Activated T-cell treated with anti-CD3 and anti-CD28 coated beads for 4 hours (primary cell): Measurements from ENCODE around the gene DNMBP.
"Not testable (repeated sequence)": the region's sequence is repeated elsewhere in the genome, so short reads cannot be mapped to it uniquely, and the experiment has no call there.

ENCODE experiments used
- DNase-seq: peaks from one replicate; pipeline ENCODE4 v3.0.0-alpha.2; 2020

The DNMBP gene

DNA sequence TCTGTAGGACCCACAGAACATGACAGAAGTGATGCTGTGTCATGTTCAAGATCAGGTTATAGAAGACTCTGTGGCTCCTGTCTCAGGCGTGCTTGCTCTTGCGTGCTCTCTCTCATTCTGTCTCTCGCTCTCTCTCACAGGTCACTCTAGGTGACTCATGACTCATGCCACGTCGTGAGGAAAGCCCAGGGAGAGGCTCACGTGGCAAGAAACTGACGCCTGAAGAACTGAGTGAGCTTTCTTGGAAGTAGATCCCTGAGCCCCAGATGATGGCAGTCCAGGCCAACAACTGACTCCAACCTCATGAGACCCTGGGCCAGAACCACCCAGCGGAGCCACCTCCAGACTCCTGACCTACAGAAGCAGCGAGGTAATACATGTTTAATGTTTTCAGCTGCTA lies 103.3 kb downstream of the DNMBP start:
- DNase-seq: no peak

DNA sequence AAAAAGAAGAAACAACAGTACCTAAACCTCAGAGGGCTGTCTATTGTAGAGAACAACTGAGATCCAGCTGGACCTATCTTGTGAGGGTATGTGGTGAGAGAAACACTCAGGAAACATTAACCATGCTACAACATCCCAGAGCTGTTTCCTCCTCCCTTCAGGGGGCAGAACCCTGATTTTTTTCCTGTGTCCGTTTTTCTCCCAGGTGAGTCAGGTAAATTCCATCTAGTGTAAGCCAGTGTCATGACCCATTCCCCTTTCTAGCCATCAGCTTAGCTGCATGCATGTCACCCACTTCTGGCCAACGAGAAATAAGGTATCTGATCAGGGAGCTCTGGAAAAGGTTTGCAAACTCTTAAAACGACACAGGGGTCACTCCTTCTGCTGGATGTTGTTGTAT lies 103.8 kb downstream of the DNMBP start:
- DNase-seq: no peak

DNA sequence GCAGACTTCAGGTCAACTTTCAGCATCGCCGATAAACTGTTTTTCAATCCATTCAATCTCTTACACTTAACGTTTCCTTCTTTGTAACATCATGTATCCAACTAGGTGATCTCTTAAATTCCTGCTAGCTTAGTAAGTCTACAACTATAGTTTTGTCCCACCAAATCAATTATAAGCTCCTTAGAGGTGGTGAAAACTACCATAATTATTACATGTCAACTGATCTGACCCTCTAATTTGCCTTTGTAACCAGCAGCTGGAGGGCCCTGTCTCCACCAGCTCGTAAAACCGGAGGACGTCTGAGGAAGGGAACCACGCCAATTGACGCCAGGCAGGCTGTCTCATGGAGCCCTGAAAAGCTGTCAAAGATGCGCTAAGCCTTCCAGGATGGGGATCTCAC lies 113.9 kb downstream of the DNMBP start:
- DNase-seq: no peak

DNA sequence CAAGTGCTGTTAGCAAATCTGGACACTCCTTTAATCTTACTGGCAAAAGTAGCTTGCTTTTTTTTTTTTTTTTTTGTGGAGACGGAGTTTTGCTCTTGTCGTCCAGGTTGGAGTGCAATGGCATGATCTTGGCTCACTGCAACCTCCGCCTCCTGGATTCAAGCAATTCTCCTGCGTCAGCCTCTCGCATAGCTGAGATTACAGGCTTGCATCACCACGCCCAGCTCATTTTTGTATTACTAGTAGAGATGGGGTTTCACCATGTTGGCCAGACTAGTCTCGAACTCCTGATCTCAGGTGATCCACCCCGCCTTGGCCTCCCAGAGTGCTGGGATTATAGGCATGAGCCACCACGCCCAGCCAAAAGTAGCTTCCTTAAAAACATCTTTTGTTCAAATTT lies 114.7 kb downstream of the DNMBP start:
- not testable (repeated sequence) for DNase-seq

DNA sequence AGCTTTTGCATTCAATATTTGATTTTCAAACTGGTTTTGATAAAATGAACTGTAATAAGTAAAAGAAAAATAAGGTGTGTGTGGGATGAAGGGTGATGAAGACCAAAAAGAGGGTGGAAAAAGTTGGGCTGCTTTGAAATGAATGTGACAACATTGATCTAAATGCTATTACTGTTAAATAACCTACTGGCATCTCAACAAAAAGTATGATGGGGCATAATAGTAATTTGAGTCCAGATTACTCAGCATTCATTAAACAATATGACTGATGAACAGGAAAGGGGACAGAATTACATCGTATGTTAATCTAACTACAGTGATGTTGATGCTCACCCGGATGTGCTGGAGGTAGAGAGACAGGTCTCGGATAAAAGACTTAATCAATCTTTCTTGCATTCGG lies 115.1 kb downstream of the DNMBP start:
- DNase-seq: no peak

DNA sequence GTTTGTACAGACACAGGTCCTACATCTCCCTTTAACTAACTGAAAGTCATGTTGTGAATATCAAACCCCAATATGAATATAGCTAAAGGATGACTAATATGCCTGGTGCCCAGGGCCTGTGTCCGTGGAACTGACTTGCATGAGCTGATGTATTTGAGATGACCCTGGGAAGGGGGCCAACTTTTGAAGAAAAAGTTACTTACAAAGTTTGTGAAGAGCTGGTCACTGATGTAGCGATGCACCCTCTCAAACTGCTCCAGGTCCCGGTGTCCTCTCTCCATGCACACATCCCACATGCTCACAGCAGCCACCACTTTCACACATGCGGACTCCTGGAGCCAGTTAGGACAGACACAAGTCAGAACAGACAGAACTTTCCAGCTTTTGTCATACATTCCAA lies 121.1 kb downstream of the DNMBP start:
- no peak for DNase-seq

DNA sequence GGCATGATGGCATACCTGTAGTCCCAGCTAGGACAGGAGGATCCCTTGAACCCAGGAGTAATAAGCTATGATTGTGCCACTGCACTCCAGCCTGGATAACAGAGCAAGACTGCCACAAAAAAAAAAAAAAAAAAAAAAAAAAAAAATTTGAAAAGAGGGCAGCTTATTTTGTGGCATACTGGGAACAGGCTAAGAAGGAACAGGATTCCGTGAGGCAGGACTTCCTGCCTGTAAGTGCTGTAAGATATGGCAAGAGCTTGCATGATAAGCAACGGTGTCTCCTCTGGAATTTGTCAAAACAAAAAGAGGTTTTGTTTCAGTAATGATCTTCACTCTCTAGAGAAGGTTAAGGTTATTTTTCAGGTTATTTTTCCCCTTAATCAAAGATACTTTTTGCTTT lies 126.2 kb downstream of the DNMBP start:
- no peak for DNase-seq

DNA sequence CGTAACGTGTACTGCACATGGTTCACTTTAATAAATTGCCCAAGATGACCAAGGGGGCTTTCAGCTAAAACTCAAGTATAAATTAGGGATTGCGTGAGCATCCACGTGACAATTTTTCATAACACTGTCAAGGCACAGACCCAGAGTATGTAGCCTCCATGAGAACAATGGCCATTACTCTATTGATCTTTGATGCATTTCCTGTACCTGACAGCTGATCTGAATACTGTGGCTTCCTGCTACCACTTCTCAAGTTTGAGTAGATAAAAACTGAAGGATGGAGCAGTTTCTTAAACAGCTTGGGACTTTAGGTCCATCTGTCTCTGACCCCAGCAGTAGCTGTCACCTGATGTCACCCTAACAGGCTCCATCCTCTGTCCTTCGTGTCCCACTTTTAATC lies 128.4 kb downstream of the DNMBP start:
- DNase-seq: no peak

DNA sequence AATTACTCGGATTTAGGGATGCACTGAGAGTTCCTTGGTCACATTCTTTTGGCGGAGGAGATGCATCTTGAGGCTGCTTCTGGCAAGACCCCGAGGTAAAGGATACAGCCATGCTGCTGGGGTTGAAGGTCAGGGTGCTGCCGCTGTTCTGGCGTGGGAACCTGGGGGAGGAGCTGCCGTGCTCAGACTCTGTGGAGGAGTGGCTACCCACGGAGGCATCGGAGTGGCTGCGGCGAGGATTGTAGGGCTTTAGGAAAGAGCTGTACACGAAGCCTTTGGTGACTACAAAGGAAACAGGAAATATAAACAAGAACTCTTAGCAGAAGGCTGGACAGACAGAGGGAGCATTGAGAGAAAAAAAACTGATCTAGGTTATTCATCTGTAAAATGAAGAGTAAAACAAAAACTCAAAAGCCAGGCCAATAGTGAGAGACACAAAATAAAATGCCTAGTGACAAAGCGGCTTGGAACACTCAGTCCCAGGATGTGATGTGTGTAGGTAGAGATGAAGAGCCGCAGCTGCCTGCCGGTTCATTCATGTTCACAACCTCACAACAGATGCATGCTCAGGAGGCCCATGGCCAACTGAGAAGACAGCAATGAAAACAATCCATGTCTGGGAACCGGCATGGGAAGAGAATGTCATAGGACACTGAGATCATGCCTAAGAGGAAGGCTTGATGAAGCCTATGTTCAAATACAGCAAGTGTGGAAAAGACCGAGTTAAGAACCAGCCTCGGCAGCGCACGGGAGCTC lies 129.5 kb downstream of the DNMBP start:
- no peak for DNase-seq

DNA sequence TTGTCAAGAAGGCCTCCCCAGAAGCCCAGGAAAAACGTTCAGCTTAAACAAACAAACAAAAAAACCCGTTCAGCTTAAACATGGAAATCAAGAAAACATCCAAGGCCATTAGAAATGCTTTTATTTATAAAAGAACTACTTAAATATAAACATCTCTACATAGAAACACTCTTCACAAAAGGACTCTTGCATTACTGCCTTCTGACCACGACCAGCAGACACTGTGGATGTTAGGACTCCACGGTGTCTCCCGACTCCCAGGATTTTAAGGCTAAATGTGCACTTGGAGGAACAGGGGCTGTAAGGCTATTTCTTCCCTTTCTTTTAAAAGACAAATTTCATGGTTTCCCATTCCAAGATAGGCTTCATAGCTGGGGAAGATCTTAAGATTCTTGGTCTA lies 134.3 kb downstream of the DNMBP start:
- DNase-seq: no peak

DNA sequence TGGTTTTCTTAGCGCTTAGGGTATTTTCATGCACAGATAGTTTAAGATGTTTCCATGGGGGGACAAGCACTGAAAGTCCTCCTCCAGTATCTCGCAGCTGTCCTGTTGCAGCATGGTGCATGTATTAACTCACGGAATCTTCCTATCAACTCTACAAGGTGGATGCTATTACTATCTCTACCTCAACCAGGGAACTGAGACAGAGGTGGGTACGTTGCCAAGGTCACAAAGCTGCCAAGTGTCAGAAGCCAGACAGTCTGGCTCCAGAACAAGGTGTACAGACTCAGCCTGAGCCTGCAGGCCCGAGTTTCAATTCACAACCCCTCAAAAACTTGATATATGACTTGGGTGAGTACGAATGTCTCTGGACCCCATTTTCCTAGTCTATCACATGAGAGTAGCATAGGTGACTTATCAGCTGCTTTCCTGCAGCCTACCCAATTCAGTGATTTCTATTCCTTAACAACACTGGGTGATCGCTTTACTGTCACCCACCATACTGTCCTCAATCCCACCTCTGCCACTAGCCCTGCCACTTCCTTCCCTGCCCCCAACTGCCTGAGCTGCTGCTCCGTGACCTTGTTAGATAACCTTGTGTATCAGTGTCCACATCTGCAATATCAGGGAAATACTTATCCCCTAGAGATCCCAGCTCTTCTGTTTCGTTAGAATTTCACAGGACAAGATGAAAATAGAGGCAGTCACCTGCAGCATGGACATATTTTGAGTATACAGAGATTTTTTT lies 135.2 kb downstream of the DNMBP start:
- DNase-seq: no peak

DNA sequence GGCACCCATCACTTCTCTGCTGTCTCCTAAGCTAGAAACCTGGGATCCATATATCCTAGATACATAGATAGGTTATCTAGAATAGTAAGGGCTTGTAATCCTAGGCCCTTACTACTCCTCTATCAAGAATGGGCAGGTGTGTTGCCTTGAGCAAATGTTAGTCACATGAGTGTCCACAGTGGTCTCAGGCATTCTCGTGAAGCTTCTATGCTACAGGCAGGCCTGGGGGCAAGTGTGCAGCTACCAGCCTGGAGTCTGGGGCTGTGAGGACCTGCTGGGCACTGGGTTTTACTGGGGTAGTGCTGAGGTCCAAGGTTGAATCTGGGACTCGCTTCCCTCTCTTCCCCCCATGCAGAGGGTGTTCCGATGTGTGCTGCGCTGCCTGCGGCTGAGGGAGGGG lies 135.9 kb downstream of the DNMBP start:
- DNase-seq: no peak

DNA sequence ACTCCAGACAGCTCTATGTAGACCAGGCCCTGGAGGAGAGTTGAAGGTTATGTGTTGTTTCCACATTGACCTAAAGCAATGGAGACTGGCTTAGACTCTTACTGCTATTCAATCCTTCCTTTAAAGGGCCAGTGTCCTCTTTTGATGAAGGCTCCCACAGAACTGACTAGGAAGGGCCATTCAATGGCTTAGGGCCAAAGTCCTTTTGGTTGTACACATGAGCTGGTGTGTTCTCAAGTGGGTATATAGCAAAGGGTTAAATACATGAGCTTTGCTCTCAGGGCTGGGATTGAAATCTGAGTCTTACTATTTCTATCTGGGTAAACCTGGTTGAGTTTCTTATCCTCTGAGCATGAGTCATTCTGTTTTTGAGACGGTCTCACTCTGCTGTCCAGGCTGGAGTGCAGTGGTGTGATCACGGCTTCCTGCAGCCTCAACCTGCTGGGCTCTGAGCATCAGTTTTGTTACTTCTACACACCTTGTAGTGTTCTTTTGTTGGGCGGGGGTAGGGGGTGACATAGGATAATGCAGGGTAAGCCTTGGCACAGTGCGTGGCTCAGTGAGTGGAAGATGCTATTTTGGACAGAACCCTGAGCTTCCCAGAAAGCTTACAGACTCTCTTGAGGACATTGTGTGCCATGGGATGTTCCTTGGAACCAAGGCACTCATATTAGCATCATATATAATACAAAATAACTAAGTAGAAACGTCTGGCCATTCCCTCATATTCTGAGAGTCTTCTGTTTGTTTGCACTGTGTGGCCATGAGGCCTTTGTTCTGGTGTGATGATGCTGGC lies 137.2 kb downstream of the DNMBP start:
- no peak for DNase-seq

DNA sequence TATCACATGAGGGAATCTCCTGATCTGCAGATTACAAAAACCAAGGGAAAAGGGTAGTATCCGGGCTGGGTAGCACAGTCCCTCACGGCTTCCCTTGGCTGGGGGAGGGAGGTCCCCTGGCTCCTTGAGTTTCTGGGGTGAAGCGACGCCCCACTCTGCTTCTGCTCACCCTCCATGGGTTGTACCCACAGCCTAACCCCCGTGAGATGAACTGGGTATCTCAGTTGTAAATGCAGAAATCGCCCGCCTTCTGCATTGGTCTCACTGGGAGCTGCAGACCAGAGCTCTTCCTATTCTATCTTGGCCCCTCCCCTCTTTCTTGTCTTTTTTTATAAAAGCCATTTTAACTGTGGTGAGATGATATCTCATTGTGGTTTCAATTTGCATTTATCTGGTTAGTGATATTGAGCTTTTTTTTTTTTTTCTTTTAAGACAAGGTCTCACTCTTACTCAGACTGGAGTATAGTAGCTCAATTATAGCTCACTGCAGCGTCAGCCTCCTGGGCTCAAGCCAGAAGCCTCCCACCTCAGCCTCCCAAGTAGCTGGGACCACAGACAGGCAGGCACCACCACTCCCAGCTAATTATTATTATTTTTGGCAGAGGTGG lies 139.5 kb downstream of the DNMBP start:
- DNase-seq: no peak

DNA sequence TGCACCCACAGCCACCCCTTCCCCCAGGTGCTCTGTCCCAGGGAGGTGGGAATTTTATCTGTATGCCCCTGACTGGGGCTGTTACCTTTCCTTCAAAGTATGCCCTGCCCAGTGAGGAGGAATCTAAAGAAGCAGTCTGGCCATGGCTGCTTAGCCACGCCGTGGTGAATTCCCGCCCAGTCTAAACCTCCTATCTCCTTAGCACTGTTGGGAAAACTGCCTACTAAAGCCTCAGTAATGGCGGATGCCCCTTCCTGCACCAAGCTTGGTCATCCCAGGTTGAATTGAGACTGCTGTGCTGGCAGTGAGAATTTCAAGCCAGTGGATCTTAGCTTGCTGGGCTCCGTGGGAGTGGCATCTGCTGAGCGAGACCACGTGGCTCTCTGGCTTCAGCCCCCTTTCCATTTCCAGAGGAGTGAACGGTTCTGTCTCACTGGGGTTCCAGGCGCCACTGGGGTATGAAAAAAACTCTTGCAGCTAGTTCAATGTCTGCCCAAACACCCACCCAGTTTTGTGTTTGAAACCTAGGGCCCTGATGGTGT lies 140.1 kb downstream of the DNMBP start:
- no peak for DNase-seq

DNA sequence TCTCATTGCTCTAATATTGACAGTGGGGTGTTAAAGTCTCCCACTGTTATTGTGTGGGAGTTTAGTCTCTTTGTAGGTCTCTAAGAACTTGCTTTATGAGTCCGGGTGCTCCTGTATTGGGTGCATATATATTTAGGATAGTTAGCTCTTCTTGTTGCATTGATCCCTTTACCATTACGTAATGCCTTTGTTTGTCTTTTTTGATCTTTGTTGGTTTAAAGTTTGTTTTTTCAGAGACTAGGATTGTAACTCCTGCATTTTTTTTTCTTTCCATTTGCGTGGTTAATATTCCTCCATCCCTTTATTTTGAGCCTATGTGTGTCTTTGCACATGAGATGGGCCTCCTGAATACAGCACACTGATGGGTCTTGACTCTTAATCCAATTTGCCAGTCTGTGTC lies 142.5 kb downstream of the DNMBP start:
- DNase-seq: not testable (repeated sequence)

DNA sequence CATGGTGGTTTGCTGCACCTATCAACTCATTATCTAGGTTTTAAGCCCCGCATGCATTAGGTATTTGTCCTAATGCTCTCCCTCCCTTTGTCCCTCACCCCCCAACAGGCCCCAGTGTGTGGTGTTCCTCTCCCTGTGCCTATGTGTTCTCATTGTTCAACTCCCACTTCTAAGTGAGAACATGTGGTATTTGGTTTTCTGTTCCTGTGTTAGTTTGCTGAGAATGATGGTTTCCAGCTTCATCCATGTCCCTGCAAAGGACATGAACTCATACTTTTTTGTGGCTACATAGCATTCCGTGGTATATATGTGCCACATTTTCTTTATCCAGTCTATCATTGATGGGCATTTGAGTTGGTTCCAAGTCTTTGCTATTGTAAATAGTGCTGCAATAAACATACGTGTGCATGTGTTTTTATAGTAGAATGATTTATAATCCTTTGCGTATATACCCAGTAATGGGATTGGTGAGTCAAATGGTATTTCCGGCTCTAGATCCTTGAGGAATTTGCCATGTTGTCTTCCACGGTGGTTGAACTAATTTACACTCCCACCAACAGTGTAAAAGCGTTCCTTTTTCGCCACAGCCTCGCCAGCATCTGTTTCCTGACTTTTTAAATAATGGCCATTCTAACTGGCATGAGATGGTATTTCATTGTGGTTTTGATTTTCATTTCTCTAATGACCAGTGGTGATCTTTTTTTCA lies 146.1 kb downstream of the DNMBP start:
- DNase-seq: not testable (repeated sequence)

DNA sequence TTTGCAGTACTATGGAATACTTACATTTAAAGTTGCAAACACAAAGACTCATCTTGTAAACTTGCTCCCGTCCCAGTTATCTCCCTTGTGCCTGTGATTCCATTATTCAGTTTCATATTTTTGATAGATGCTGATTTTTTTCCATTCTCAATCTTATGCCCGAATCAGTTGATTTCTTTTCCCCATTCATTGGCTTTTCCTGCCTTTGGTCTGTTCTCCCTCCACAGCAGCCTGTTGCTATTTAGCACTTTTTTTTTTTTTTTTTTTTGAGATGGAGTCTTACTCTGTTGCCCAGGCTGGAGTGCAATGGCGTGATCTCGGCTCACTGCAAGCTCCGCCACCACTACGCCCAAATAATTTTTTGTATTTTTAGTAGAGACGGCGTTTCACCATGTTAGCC lies 149.3 kb downstream of the DNMBP start:
- no peak for DNase-seq

DNA sequence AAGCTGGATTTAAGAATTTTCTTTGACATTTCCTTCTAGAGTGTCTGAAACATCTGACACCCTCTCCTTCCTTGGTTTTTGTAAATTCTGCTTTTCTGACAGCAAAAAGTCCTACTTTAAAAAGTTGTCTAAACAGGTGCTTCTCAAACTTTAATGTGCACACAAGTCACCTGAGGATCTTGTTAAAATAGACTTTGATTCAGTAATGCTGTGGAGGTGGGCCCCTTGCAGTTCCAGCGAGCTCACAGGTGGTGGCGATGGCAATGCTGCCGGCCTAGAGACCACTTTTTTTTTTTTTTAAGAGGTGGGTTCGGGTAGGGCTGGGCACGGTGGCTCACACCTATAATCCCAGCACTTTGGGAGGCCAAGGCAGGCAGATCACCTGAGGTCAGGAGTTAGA lies 150.2 kb downstream of the DNMBP start:
- no peak for DNase-seq

DNA sequence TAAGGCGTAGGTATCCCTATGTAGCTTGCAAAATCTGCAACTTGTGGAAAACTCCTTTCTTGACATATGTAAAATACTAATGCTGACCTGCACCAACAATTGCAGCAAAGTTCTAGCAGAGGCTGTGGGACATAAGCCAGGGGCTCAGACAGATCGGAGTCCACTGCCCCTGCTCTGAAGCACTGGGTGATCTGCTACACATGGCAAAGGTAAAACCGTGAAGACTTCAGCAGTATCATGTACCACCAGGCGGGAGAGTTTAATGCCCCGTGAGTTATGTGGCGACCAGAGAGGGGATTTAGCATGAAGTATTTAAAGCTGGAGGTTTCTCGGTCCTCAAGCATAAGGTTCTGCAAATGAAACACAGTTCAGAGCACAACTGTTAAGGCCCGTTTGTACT lies 150.9 kb downstream of the DNMBP start:
- no peak for DNase-seq

DNA sequence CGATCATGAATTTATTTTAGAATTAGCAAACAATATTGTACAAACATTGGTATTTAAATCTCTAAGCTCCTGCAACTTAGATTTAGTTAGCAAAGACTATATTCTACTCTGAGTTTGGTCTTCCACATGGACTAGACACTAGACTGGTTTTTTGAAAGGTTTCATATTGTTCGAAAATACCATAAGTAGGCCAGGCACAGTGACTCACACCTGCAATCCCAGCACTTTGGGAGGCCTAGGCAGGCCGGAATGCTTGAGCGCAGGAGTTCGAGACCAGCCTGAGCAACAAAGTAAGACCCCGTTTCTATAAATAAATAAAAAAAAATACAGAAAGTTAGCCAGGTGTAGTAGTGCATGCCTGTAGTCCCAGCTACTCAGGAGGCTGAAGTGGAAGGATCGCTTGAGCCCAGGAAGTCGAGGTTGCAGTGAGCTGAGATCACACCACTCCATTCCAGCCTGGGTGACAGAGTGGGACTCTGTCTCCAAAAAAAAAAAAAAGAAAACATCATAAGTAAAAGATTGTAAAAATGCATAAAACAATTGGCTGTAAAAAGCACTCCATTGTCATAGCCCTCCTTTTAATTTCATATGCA lies 154.2 kb downstream of the DNMBP start:
- no peak for DNase-seq

DNA sequence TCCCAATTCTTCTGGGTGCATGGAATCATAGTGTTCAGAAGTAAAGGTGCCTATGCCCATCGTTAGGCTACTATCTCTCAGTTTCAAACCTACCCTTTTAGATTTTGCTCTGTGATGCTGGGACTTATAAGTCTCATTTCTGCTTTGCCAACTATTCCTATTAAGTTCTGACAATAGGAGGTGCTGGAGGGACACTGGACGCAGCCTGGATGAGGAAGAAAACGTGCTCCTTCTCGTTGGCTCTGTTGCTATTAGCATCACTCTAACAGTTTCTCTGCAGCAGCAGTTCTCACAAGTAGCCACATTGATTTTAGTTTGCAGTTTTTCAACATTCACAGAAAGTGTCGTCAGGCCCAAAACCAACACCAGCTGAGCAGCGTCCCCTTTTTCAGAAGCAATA lies 154.9 kb downstream of the DNMBP start:
- DNase-seq: no peak
